Hematopoietic multipotent progenitor cell treated with erythropoietin and hydrocortisone succinate and interleukin-3 and kit ligand, for 4 days (in vitro differentiated cells): ENCODE data around the gene TXNDC12.

Experiments used
- DNase-seq: peaks from one replicate; pipeline ENCODE4 v3.0.0-alpha.2; 2015

Gene TXNDC12

DNA sequence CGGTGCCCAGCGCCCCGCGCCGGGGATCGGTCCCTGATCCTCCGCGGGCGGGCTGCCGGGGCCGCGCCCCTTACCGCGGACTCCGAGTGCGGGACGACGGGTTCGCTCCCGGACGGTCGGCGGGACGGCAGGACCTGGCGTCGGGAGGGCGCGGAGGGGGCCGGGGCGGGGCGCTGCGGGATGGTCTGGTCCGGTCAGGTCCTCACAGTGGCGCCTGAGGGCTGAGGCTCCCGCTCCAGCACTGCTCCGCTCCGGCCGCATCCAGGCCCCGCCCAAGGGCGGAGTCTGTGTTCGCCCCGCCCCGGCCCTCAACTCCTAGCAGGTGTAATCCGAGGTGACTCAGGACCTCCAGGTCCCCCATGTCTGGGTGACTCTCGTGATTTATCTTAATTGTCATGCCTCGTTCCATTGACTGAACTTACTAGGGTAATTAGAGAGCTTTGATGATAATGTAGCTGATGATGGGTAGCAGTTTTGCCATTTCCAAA, 64.5 kb downstream of the TXNDC12 start, which contains the start of gene RAB3B:
Gene RAB3B, minus strand, starts transcription at position 223 of the 488 bp plus-strand sequence. CDS start 13,583 bp downstream, outside the sequence.
- DNase-seq = peak; percentile 63

DNA sequence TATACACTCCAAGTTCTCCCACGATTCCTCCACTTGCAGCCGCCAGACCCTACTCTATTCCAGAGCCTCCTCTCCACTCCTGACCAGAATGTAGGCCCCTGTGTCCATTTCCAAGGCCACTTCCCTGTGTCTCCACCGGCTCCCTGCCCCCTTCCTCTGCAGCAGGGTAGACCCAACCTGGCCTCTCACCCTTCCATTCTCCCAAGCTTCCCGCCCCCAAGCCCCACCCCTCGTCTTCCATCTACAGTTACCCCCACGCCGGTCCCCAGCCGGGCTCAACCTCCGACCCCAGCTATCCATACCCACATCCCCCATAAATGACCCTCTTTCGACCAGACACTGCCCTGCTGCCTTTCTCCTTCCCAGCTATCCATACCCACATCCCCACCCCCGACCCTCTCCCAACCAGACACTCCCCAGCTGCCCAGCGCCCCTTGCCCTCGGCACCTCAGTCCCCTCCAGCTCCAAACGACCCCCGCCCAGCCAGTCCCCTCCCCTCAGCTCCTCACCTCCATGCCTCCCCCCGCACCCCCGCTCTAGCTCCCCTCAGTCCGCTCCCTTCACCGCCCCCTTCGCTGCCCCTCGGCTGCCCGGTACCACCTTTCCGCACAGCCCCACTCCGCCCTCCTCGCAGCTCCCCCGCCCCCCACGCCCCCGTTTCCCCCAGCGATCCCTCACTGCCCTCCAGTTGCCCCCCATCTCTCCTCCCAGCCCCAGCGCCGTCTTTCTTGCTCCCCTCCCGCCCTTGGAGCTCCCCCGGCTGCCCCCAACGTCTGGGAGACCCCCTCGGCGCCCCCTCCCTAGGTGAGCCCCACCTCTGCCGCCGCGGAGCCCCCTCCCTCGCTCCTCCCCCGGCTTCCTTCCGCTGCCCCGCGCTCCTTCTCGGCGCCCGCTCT, 65.2 kb downstream of the TXNDC12 start:
- DNase-seq = no peak

DNA sequence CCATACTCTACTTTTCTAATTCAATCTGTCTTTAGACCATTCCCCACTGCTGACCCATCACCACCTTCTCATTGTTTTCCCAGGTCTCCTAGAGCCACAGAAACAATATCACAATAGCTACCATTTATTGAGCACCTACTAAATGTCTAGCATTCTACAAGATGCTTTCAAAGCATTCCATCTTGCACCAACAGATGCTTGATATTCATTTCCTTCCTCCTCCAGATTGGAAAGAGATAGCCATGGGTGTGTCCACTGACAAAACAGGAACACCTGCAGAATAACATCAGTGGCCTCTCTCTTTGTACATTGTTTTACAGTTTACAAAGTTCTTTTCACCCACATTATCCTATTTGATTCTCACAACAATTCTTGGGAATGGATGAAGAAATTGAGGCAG, 66.7 kb downstream of the TXNDC12 start:
- no peak for DNase-seq

DNA sequence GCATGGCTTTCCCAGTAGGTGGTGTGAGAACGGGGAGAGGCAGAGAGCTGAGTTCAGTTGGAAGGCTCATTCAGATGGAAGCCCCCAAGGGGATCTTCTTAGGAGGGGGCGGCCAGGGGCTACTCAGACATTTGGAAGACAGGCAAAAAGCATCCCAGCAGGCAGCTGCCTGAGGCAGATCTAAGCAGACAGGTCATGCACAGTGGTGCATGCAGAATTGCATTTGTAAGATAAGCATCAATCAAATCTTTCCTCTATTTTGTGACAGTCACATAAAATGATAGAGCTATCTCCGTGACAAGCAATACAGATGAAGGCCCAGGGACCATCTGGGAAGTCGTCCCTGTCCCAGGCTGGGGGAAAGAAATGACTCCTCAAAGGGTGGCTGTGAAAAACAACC, 68.3 kb downstream of the TXNDC12 start:
- DNase-seq = no peak

DNA sequence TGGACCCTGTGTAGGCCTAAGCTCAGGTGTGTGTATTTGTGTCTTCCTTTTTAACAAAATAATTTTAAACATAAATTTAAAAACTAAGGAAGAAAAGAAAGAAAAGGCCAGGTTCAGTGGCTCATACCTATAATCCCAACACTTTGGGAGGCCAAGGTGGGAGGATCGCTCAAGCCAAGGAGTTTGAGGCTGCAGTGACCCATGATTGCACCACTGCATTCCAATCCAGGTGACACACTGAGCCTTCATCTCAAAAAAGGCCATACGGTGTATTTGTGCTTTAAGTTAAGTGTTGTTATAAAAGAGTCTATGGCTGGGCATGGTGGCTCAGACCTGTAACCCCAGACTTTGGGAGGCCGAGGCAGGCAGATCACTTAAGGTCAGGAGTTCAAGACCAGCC, 72.8 kb downstream of the TXNDC12 start:
- no peak for DNase-seq

DNA sequence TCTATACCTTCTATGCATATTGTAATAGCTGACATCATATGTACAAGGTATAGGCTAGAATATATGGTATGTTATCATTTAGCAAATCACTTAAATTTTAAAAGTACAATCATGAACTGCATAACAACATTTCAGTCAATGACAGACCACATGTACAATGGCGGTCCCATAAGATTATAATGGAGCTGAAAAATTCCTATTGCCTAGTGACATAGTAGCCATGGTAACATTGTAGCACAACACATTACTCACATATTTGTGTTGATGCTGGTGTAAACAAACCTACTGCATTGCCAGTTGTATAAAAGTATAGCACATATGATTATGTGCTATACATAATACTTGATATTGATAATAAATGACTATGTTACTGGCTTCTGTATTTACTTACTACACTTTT, 73.4 kb downstream of the TXNDC12 start:
- no peak for DNase-seq

DNA sequence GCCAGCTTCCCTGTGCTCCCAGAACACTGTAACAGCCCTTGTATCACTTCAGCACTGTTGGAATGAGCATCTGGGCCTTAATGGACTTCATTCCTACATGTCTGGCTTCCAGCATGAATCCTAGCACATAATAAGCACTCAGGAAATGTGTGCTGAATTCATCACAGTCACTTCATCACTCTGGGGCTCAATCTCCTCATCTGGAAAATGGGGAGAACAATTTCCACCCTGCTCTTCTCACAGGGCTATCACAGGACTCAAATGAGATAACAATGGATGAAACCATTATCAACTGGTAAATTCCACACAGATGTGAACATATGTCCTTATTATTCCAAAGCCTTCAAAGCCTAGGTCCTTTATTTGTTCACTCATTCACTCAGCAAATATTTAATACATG, 76.9 kb downstream of the TXNDC12 start:
- no peak for DNase-seq

DNA sequence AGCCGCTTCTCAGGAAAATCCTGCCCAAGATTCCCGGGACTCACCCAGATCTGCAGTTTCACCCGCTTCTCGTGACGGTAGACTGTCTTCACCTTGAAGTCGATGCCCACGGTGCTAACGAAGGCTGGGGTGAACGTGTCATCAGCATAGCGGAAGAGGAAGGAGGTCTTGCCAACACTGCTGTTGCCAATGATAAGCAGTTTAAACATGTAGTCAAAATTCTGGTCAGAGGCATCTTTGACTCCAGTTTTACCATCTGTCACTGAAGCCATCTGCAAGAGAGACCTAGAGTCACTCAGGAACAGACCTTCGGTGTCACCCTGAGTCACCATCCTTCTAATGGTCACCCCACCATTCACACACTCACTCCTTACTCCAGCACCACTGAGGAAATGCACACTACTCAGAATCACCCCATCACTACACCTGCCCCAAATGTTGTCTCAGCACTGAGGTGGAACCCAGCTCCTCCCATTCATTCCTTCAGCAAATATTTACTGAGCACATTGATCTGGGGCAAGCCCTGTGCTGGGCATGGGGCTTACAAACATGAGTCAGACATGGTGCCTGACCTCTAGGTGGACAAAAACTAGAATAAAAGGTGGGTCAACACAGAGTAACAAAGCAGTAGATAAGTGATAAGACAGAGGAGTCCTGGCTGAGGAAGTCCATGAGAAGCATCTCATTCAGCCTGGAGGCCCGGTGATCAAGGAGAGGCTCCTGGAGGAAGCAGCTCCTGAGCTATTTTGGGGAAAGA, 78.0 kb downstream of the TXNDC12 start:
- peak; percentile 40 for DNase-seq

DNA sequence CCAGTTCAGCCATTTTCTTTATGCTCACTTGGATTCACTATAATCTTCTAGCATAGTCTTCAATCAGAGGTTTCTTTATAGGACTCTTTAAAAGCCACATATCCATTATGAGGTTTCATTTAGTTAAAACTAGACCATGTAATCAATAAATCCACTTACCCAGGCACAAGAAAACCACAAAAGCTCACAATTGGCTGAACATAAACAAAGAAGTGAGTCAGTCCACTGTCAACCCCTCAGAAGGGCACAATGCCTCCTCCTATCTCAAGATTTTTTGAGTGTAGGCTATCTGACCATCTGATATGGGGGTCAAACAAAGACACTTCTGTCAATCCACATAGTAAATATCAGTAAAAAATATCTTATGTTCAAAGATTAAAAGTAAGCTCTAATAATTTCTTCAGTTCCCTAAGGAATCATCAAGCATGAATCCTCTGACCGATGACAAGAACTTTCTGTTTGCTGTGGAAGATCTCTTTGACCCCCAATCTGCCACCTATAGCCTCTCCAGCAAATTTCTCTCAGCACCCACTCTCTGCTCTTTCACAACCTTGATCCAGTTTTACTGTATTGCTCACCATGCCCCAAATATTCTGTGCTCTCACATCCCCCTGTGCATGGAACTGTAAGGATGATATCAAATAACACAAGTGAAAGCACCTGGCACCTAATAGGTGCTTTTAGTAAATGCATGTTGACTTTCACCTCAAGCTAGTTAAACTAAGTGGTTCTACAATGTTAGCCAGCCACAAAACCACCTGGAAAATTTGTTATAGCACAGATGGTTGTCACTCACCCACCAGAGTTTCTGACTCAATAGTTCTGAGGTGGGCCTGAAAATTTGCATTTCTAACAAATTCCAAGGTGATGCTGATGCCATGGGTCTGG, 81.2 kb downstream of the TXNDC12 start:
- no peak for DNase-seq
